GM19240 (cell line): ENCODE measurements around the gene ADGRB2.

Experiments used
- DNase-seq: peaks from one replicate; pipeline ENCODE4 v3.0.0; 2011; ENCODE audit warnings: low spot score; ENCODE audit not compliant: insufficient read length

The ADGRB2 gene

DNA sequence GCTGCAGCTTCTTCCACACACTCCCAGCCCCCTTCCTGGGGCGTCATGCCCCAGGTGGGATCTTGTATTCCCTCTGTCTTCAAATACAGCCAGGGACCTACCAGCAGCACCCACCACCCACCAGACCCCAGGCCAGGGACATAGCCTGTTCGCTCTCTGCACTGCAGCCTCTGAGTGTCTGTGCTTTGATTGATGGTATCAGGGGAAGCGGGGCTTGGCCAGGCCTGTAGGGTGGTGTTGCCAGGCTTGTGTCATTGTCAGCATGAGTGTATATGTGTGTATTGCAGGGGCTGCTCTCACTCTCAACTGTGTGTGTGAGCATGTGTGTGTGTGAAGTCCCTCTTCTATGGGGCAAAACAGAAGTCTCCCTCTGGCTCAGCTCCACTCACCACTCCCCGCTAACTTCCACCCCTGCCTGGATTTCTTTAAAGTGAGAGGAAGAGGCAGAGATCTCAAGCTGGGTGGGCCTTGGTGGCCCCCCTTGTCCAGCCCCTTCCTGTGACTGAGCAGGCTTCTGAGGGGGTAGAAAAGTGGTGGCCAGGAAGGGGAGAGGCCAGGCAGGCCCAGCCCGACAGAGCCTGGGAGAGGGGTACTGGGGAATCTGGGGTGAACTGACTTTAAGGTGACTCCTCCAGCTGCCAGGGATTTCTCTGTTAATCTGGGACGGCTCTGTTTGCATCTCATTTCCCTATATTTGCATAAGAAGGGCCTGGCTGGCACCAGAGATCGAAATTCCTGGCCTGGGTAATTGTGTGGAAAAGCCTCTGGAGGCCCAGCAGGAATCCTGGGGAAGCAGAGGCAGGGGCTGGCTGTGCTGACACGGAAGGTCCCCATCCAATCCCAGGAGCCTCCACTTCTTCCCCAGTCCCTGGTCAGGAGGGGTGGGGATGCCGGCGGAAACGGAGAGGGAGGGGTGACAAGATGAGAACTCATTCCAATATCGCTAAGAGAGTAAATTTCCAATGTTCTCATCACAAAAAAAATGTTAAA lies 18.6 kb upstream of the ADGRB2 start:
- no peak for DNase-seq

- DNase-seq: no peak
Measured at GRCh38 chr1:31781756-31782371, 17.7 kb upstream of the ADGRB2 start.

GRCh38 chr1:31781138-31781755 lies 17.1 kb upstream of the ADGRB2 start:
- no peak for DNase-seq

DNA sequence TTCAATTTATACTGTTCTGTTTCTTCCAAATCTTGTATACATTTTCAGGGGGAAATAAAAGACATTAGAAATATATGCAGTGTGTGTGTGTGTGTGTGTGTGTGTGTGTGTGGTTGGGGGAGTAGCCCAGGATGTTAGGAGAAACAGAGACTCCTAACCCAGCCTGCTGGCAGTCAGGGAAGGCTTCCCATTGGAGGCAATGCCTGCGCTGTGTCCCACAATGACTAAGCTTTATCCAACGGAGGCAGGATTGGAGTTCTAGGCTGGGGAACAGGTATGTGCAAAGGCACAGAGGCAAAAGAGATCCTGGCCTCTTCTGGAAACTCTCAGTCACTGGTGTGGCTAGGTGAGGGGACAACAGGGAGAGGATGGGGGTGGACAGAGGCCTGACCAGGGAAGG lies 16.5 kb upstream of the ADGRB2 start:
- DNase-seq: no peak

- DNase-seq: no peak
Measured at GRCh38 chr1:31779687-31780086, 15.5 kb upstream of the ADGRB2 start.

GRCh38 chr1:31778763-31779488 lies 14.8 kb upstream of the ADGRB2 start:
- DNase-seq: no peak

DNA sequence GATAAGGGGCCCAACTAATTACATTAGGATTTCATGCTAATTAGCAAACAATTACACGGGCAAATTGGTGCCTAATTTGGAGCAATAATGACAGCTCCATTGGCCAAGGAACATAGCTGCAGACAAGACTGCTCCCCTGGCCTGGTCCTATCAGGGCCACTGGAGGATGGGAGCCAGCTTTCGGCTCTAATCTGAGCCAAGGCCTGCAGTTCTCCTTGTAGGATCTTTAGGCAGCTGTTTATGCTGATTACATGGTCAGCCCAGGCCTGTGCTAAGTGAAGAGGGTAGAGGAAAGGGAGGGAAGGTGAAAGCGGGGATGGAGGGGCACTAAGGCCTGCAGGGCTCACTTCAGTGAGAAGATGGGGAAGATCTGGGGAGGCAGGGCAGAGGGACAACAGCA lies 12.4 kb upstream of the ADGRB2 start:
- DNase-seq: no peak

GRCh38 chr1:31776032-31776431 lies 11.9 kb upstream of the ADGRB2 start:
- DNase-seq: no peak

- DNase-seq: no peak
Measured at GRCh38 chr1:31775210-31775999, 11.3 kb upstream of the ADGRB2 start.

DNA sequence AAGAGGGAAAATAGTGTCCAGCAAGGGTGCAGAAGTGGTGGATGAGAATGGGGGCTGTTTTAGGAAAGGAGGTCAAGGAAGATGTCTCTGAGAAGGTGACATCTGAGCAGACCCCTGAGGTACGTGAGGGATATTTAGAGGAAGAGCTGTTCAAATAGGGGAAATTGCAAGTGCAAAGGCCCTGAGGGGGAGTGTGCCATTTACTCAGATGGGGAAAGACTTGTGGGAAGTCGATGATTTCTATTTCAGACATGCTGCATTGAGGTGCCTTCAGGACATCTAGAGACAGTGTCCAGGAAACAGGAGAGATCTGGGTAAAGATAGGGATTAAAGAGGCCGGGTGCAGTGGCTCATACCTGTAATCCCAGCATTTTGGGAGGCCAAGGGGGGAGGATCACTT lies 10.4 kb upstream of the ADGRB2 start:
- no peak for DNase-seq

- no peak for DNase-seq
Measured at GRCh38 chr1:31773861-31774260, 9.7 kb upstream of the ADGRB2 start.

DNA sequence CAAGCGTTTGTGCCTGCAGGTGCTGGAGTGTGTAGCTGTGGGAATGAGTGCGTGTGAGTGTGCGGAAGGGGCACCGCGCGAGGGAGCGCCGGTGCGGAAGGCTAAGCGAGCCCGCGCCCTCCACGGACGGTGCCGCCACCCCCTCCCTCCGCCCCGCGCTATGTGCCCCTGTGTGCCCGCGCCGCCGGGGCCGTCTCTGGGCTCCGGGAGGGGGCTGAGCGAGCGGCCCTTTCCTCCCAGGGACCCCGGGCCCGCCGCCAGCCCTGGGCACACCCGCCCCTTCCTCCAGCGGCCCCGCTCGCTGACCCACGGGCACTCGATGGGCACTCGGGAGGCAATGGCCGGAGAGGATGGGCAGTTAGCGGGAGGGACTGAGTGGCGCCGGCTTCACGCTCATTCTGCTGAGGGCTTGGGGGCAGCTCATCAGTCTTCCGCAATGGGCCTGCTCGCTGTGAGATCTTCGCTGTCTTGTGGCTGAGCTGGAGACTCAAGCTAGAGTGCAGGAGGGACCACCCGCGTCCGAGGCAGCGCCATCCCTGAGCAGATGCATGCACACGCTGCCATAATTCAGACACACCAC lies 8.6 kb upstream of the ADGRB2 start:
- no peak for DNase-seq

DNA sequence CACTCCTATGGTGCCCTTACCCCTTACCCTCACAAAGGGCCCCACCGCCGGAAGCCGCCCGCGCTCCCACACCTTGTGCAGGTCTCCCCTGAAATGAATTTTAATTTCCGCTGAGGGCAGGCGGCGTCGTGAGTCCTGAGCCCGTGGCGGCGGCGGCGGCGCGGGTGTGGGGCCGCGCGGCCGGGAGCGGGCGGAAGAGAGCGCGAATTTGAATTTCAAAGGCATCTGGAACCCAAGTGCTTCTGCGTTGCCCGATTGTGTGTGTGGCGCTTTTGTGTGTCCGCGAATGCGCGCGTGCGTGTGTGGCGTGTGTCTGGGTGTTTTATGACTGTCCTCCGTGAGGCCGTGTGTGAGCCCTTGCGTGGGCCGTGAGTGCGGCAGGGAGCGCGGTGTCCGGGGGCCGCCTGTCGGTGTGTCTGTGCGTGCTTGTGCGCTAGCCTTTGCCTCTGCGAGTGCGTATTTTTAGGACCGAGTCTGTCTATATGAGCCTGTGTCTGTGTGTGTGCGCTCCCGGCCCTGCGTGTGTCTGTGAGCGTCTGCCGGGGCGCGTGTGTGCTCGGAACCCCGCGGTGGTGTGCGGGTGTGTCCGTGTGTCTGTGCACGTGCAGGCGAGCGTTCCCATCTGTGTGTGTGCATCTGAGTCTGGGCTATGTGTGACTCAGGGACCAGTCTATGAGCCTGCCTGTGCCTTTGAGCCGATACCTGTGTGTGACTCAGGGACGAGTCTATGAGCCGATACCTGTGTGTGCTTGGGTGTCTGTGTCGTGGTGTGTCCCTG lies 7.9 kb upstream of the ADGRB2 start:
- no peak for DNase-seq

DNA sequence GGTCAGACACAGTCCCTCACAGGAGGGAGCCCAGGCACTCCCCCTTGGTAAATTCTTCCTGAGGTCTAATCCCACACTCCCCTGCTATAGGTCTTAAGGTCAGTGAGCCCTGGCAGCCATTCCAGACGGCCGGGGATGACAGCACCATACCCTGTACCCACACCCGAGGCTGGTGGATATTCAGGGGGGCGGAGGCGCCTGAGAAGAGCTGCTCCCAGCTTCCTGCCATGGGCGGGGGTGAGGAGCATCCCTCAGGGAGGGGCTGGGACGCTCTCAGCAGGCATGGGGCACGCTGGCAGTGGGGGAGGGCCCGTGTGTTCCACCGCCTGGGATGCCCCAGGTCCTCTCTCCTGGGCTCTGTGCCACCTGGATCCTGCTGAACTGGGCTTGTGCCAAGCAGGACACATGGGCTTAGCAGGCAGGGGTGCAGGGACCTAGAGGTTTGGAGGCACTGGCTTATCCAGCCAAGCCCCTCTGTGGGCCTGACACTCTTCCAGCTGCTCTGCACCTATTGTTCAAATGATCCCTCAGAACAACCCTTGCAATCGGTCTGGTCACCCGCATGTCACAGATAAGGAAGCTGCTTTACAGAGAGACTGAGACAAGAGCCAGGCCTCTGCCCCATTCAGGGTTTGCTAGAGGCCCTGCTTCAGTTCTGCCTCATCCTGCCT lies 5.7 kb upstream of the ADGRB2 start:
- DNase-seq: no peak

- no peak for DNase-seq
Measured at GRCh38 chr1:31768939-31769704, 5.0 kb upstream of the ADGRB2 start.

GRCh38 chr1:31768407-31768907 lies 4.3 kb upstream of the ADGRB2 start:
- DNase-seq: no peak

DNA sequence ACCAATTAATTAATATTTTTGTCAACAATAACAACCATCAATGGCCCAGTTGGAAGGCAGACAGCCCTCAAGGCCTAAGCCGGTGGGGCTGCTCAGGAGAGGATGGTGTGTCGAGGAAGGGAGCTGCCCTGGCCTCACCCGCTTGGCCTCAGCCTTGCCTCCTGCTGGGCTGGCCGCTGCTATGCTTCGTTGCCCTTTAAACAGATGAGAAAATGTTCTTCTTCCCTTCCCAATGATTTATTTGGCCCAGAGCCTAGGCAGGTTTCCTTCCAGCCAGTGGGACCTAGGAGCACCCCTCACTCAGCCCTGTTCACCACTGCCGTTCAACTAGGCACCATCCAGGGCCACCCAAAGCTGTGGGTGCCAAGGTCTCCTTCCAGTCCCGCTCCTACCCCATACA lies 3.1 kb upstream of the ADGRB2 start:
- DNase-seq: no peak

- no peak for DNase-seq
Measured at GRCh38 chr1:31765516-31765915, 1.4 kb upstream of the ADGRB2 start.
